ENCODE measurements around the gene ABCA1. TPM values are rescaled to one million over a fixed set of nuclear protein-coding genes. Genes with fewer than 3 reads are reported as not detected.

ABCA1 gene
- total RNA-seq, 2 donors from 2014 or later: 4.9 to 5.0 TPM

DNA sequence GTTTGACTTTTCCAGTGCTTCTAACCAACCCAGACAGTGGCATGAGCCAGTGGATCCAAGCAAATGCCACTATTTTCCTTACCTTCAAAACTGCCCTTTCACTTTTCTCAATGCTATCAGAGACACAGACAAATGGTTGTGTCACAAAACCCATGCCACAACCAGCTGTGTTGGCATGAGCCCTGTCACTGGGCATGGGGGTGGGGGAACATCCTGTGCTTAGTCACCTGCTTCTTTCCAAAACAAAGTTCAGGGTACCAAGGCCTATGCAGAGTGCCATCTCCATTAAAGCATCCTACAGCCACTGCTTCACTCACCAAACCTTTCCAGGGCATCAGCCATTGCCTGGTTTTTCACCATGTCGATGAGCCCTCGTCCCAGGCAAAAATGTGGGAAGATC lies 133.9 kb downstream of the ABCA1 start:
- no peaks in the 10 kb centered on the region for H3K36me3 Mint-ChIP-seq
- ATAC-seq (no peak), DNase-seq (ENCODE audit: low spot score) (no peak)
- H3K4me1 Mint-ChIP-seq (ENCODE audit: low read depth in 2 of 2): no peaks in the 10 kb centered on the region
- no peak overlapping the region for H3K4me3 Mint-ChIP-seq
- H3K9me3 Mint-ChIP-seq: no peaks in the 10 kb centered on the region
- H3K27ac Mint-ChIP-seq: no peak overlapping the region
- peaks cover 0 to 5% of the 10 kb centered on the region in 2 donors for H3K27me3 Mint-ChIP-seq

DNA sequence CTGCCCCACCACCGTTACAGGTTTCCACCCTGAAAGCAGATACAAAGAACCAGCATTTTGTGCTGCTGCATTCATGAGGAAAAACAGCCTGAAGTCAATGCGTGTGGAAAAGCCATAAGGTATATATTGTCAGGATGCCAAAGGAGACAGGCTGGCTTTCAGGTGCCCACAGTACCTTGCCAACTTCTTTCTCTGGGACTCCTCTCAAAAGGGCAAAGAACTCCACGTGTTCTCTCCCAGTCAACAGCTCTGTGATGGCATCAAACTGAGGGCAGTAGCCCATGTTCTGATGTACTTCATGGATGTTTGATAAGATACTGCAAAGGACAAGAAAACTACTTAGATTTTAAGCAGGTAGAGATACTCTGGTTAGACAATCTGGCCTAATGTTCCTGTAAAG lies 139.7 kb downstream of the ABCA1 start:
- H3K4me1 Mint-ChIP-seq (ENCODE audit: low read depth in 2 of 2): peaks cover 0 to 3% of the 10 kb centered on the region in 2 donors
- no peak overlapping the region for H3K4me3 Mint-ChIP-seq
- ATAC-seq (no peak), DNase-seq (ENCODE audit: low spot score) (no peak)
- no peaks in the 10 kb centered on the region for H3K27me3 Mint-ChIP-seq
- no peaks in the 10 kb centered on the region for H3K9me3 Mint-ChIP-seq
- H3K36me3 Mint-ChIP-seq: no peaks in the 10 kb centered on the region
- no peak overlapping the region for H3K27ac Mint-ChIP-seq

DNA sequence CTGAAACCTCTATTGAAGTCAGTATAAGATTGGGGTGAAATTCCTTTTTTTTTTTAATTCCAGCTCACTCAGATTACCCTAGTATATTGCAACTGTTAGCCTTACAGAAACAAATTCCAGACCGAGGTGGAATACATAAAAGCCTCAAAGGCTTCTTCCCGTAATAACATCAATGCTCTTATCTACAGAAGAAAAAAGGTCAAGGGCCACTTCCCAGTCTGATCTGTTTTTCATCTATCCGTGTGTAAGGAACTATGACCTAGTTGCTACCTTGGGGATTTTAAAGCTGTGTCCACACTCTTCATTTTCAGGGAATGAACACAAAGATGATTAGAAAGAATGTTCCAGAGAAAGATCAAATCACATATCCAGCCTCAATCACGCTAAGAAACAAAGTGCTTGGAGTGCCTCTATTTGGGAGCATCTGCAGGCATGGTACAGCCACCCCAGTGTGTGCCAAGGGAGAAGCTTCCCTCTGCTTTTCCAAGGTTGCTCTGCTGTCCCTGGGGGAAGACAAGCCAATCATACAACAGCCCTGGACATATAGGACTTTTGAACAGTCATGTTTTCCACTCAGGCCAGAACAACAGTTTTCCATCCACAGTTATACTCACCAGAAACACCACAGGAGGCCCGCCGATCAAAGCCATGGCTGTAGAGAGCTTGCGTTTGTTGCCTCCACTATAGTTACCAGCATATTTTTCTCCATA lies 140.5 kb downstream of the ABCA1 start:
- ATAC-seq (no peak), DNase-seq (ENCODE audit: low spot score) (no peak)
- no peaks in the 10 kb centered on the region for H3K27me3 Mint-ChIP-seq
- H3K4me1 Mint-ChIP-seq (ENCODE audit: low read depth in 2 of 2): peaks cover 0 to 3% of the 10 kb centered on the region in 2 donors
- no peaks in the 10 kb centered on the region for H3K9me3 Mint-ChIP-seq
- H3K27ac Mint-ChIP-seq: no peak overlapping the region
- no peaks in the 10 kb centered on the region for H3K36me3 Mint-ChIP-seq
- no peak overlapping the region for H3K4me3 Mint-ChIP-seq

DNA sequence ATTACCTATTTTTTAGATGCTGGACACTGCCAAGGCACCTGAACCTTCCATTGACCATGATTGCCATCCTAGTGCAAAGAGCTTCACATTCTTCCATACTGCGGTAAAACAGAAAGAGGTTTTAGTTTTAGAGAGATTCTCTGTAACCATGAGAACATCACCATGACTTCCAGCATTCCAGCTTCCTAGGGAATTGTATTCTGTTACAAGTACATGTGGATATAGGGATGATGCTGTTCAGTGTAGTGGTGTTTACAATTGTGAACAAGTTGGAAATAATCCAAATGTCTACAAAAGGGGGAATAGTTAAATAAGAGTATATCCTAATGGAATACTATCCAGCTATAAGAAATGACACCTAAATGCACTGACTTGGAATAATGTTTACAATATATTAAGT lies 141.7 kb downstream of the ABCA1 start:
- Mint-ChIP-seq H3K36me3 (no peaks in the 10 kb centered on the region), H3K4me1 (ENCODE audit: low read depth in 2 of 2) (peaks cover 0 to 3% of the 10 kb centered on the region in 2 donors), H3K27me3 (no peaks in the 10 kb centered on the region), H3K4me3 (no peak overlapping the region), H3K27ac (no peak overlapping the region), H3K9me3 (no peaks in the 10 kb centered on the region)
- DNase-seq (ENCODE audit: low spot score) (no peak), ATAC-seq (no peak)

DNA sequence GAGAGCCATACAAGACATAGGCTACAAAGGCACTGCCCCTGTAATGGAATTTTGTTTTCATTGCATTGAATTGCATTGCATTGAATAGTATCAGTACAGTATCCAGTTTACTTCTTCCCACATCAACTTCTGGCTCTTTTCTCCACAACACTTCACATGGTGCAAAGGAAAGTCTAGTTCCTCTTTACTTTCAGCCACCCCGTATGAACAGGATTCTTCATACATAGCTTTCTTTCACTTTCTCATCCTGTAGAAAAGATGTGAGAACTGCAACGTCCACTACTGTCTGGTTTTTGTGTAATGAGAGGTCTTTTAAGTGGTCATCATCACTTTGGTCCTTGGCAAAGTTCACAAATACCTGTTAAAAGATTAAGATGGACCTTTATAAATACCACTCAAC lies 143.9 kb downstream of the ABCA1 start:
- ATAC-seq: no peak
- H3K4me1 Mint-ChIP-seq (ENCODE audit: low read depth in 2 of 2): peaks cover 0 to 3% of the 10 kb centered on the region in 2 donors
- no peak overlapping the region for H3K4me3 Mint-ChIP-seq
- no peak overlapping the region for H3K27ac Mint-ChIP-seq
- H3K9me3 Mint-ChIP-seq: no peaks in the 10 kb centered on the region
- H3K27me3 Mint-ChIP-seq: peaks cover under 1 to 3% of the 10 kb centered on the region in 2 donors
- DNase-seq (ENCODE audit: low spot score): no peak
- H3K36me3 Mint-ChIP-seq: no peaks in the 10 kb centered on the region

DNA sequence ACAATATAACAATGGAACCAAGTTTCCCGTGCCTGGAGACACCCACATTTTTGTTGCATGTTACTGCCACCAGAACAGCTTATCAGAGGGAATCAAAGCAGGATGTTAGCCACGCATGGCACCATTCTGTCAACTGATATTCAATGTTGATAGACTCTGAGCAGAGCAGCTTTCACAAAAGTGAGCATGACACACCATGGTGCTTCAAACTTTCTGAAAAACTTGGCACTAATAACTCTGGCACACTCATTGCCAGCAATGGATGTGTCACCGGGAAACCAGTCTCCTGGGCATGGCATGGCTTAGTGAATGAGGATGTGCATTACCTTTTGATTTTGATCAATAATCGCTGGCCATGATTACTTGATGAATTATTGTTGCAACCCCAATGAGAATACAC lies 144.4 kb downstream of the ABCA1 start:
- H3K27ac Mint-ChIP-seq: no peak overlapping the region
- peaks cover 0 to 3% of the 10 kb centered on the region in 2 donors for H3K4me1 Mint-ChIP-seq (ENCODE audit: low read depth in 2 of 2)
- H3K36me3 Mint-ChIP-seq: no peaks in the 10 kb centered on the region
- peaks cover 4 to 8% of the 10 kb centered on the region in 2 donors for H3K27me3 Mint-ChIP-seq
- no peaks in the 10 kb centered on the region for H3K9me3 Mint-ChIP-seq
- DNase-seq (ENCODE audit: low spot score): no peak
- H3K4me3 Mint-ChIP-seq: no peak overlapping the region
- no peak for ATAC-seq

DNA sequence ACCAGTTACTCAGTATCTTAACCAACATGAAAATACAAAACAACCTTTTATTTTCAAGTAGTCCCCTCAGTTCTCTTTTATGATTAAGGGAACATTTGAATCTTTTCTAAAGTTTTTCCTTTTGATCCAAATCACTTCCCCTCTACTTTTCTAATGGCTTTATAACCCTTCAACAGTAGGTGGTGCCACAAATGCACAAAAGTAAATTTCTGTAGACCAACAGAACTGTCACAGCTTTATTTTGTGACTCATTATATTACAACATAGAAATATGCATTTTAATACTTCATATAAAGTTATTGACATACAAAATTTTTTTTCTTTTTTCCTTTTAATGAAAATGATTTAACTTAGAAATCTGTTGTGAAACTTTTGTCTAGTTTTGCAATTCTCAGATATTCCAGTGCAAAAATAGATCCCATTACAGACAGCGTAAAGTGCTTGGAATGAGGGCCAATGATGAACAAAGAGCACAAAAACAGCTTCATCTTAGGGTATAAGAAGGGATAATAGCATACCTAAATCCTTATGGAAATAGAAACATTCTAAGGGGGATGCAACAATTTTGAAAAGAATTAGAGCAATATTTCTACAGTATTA lies 147.1 kb downstream of the ABCA1 start:
- no peak overlapping the region for H3K4me3 Mint-ChIP-seq
- no peak overlapping the region for H3K27ac Mint-ChIP-seq
- no peaks in the 10 kb centered on the region for H3K36me3 Mint-ChIP-seq
- DNase-seq (ENCODE audit: low spot score) (no peak), ATAC-seq (no peak)
- H3K4me1 Mint-ChIP-seq (ENCODE audit: low read depth in 2 of 2): peaks cover 0 to 3% of the 10 kb centered on the region in 2 donors
- H3K27me3 Mint-ChIP-seq: peaks cover 6 to 17% of the 10 kb centered on the region in 2 donors
- H3K9me3 Mint-ChIP-seq: no peaks in the 10 kb centered on the region

DNA sequence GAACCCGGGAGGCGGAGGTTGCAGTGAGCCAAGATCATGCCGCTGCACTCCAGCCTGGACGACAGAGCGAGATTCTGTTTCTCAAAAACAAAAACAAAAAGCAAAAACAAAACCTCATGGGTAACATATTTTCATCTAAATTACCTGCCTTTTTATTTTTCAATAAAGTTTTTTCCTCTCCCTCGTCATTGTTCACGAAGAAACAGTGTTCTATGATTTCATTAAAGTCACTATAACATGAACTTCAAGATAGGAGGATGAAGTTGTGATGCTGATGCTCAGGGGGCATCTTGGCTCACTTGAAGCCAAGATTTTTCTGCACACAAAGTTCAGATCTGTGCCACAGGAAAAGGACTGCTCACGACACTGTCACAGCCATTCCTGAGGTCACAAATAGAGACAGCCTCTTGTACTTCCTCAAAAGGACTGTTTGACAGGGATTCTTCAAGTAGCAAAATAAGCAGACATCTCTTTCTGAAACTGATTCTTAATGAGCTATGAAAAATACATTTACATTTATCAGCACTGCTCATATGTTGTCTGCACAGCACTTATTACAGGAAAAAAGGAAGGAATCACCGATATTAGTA lies 147.9 kb downstream of the ABCA1 start:
- ATAC-seq (no peak), DNase-seq (ENCODE audit: low spot score) (no peak)
- H3K9me3 Mint-ChIP-seq: no peaks in the 10 kb centered on the region
- H3K27ac Mint-ChIP-seq: no peak overlapping the region
- peaks cover 0 to 3% of the 10 kb centered on the region in 2 donors for H3K4me1 Mint-ChIP-seq (ENCODE audit: low read depth in 2 of 2)
- H3K36me3 Mint-ChIP-seq: no peaks in the 10 kb centered on the region
- no peak overlapping the region for H3K4me3 Mint-ChIP-seq
- H3K27me3 Mint-ChIP-seq: peaks cover 6 to 17% of the 10 kb centered on the region in 2 donors

DNA sequence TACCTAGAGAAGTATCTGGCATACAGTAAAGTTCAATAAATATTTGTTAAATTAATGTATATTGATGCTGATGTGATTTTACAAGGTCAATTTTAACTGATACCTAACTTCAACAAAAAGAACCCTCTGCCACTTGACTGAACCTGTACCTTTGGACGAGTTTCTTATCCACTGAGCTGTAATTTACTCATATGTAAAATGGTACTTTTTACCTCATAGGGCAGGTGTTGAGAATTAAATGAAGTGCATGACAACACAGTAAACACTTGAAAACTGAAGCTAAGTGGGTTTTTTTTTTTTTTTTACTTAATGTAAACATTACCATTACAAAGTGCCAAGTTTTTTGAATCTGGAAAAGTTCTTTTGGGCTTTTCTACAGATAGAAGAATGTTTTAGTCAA lies 148.6 kb downstream of the ABCA1 start:
- Mint-ChIP-seq H3K27me3 (peaks cover 6 to 17% of the 10 kb centered on the region in 2 donors), H3K4me1 (ENCODE audit: low read depth in 2 of 2) (peaks cover 0 to 3% of the 10 kb centered on the region in 2 donors), H3K36me3 (no peaks in the 10 kb centered on the region), H3K9me3 (no peaks in the 10 kb centered on the region), H3K4me3 (no peak overlapping the region), H3K27ac (no peak overlapping the region)
- ATAC-seq (no peak), DNase-seq (ENCODE audit: low spot score) (no peak)

DNA sequence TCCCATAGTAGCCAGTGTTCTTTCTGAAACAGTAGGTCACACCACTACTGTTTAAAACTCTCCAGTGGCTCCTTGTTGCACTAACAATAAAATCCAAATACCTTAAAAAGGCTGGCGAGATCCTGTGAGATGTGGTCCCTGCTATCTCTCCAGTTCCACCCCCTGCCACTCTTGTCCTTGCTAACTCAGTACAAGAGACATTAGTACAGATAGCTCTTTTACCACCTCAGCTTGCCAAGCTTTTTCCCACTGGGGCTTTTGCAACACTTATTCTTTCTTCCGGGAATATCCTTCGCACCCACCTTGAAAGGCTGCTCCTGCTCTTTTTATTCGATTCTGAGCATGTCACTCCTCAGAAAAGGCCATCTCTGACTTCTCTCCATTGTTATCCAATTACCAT lies 149.2 kb downstream of the ABCA1 start:
- Mint-ChIP-seq H3K9me3 (no peaks in the 10 kb centered on the region), H3K4me1 (ENCODE audit: low read depth in 2 of 2) (no peaks in the 10 kb centered on the region), H3K36me3 (no peaks in the 10 kb centered on the region), H3K27ac (no peak overlapping the region), H3K4me3 (no peak overlapping the region), H3K27me3 (peaks cover 6 to 17% of the 10 kb centered on the region in 2 donors)
- DNase-seq (ENCODE audit: low spot score) (no peak), ATAC-seq (no peak)

DNA sequence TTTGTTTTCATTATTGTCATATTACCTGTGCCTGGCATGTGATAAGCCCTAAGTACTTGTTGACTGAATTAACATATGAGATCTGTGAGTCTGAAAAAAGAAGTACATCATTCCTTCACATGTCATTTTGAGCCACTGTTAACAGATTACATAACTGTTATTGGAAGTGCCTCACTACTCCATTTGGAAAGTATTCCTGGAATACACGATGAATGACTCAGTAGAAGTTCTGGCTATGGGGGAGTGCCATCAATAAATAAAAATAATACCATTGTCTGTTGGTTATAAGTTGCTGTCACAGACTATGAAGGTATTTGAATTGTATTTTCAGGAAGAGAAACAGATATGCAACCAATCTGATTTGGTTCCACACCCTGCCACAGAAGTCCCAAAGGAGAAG lies 151.2 kb downstream of the ABCA1 start:
- Mint-ChIP-seq H3K27ac (no peak overlapping the region), H3K4me1 (ENCODE audit: low read depth in 2 of 2) (no peaks in the 10 kb centered on the region)

DNA sequence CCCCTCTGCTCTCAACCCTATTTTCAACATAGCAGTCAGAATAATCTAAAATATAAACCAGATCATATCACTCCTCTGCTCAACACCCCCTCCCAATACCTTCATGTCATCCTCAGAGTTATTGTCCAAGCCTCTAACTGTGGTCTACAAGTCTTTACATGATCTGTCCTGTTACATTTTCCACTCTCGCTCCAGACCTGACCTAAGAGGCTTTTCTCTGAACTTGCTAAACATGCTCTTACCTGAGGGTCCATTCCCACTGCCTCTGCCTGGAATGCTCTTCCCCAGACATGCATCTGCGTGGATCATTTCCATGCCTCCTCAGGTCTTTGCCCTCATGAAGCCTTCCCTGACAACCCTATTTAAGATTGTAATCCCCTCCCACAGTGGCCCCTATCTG lies 152.0 kb downstream of the ABCA1 start:
- ATAC-seq (peak in 1 of 2 donors; percentile 41), DNase-seq (ENCODE audit: low spot score) (no peak)
- Mint-ChIP-seq H3K36me3 (no peaks in the 10 kb centered on the region), H3K27me3 (peaks cover 6 to 25% of the 10 kb centered on the region in 2 donors), H3K4me3 (no peak overlapping the region), H3K9me3 (no peaks in the 10 kb centered on the region), H3K27ac (no peak overlapping the region), H3K4me1 (ENCODE audit: low read depth in 2 of 2) (no peaks in the 10 kb centered on the region)

More for the DNA sequence above, 151.2 kb downstream of the ABCA1 start:
- H3K4me3 Mint-ChIP-seq: no peak overlapping the region
- no peaks in the 10 kb centered on the region for H3K36me3 Mint-ChIP-seq
- ATAC-seq (no peak), DNase-seq (ENCODE audit: low spot score) (no peak)
- peaks cover 6 to 17% of the 10 kb centered on the region in 2 donors for H3K27me3 Mint-ChIP-seq
- no peaks in the 10 kb centered on the region for H3K9me3 Mint-ChIP-seq

DNA sequence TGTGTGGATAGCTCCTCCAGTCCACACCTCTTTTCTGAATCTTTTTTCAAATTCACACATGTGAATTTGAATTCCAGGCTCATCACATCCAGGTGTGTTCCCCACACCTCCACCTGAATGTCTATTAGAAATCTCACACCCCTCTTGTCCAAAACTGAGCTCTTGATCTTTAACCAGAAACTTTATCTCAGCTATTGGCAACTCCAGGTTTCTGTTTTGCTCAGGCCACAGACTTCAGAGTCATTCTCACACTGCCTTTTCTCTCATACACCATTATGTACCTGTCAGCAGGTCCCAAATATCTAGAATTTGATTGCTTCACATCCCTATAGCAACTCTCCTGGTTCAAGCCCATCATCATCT lies 152.4 kb downstream of the ABCA1 start:
- no peaks in the 10 kb centered on the region for H3K4me1 Mint-ChIP-seq (ENCODE audit: low read depth in 2 of 2)
- ATAC-seq: peak; percentile 20 to 54

DNA sequence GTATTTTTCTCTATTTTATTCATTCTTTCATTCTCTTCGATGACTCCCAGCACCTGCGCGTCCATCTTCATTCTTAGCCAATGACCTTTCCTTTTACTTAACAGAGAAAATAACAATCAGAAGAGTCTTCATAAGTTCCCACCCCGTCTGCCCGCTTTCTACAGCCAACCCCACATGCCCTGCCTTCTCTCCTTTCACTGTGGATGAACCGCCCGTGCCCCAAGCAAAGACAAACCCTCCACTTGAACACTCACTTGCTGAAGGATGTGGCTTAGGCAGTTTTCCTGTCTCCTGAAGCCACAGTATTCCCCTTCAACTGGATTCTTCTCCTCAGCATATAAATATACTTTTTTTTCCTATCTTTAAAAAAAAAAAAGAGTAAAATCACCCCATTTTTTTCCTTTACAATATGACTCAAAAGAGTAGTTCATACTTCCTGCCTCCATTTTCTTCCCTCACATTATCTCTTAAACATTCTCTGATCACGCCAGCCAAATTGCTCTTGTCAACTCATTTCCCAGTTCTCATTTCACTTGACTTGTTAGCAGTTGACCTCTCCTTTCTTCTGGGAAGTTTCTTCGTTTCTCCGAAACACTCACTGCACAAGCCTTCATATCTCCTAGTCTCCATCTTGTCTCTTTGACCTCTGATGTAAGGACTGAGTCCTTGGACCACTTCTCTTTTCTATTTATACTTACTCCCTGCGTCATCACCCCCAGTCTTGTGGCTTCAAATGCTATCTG lies 153.0 kb downstream of the ABCA1 start:
- no peaks in the 10 kb centered on the region for H3K36me3 Mint-ChIP-seq
- no peak overlapping the region for H3K27ac Mint-ChIP-seq
- no peaks in the 10 kb centered on the region for H3K4me1 Mint-ChIP-seq (ENCODE audit: low read depth in 2 of 2)
- no peak for DNase-seq (ENCODE audit: low spot score)
- peaks cover 6 to 25% of the 10 kb centered on the region in 2 donors for H3K27me3 Mint-ChIP-seq
- peak in 1 of 2 donors; percentile 68 for ATAC-seq
- no peak overlapping the region for H3K4me3 Mint-ChIP-seq
- H3K9me3 Mint-ChIP-seq: no peaks in the 10 kb centered on the region

More for the DNA sequence above, 152.4 kb downstream of the ABCA1 start:
- no peaks in the 10 kb centered on the region for H3K36me3 Mint-ChIP-seq
- H3K4me3 Mint-ChIP-seq: no peak overlapping the region
- H3K27ac Mint-ChIP-seq: no peak overlapping the region
- DNase-seq (ENCODE audit: low spot score): no peak
- peaks cover 6 to 25% of the 10 kb centered on the region in 2 donors for H3K27me3 Mint-ChIP-seq
- no peaks in the 10 kb centered on the region for H3K9me3 Mint-ChIP-seq

Measured in natural killer cell treated with Interleukin-12 subunit alpha and Interleukin-12 subunit beta and Interleukin-15 and Interleukin-18, amount 100 ng/mL, for 72 hours (primary cell).